Astrocyte of the hippocampus (primary cell): Measurements from ENCODE around the gene DNAJB6.
"Not testable (repeated sequence)": the region's sequence is repeated elsewhere in the genome, so short reads cannot be mapped to it uniquely, and the experiment has no call there.

ENCODE experiments used
- DNase-seq: peaks from one replicate; pipeline ENCODE4 v3.0.0; 2011; ENCODE audit warnings: low read depth, low spot score

Gene DNAJB6

GRCh38 chr7:157323401-157323800, 13.4 kb upstream of the DNAJB6 start:
- DNase-seq = no peak

GRCh38 chr7:157329447-157329846, 7.4 kb upstream of the DNAJB6 start:
- no peak for DNase-seq

- DNase-seq = not testable (repeated sequence)
These were observed 6.2 kb upstream of the DNAJB6 start for GRCh38 chr7:157330567-157330966.

- not testable (repeated sequence) for DNase-seq
These were observed 5.8 kb upstream of the DNAJB6 start for GRCh38 chr7:157331049-157331448.

- no peak for DNase-seq
These were observed 1.6 kb upstream of the DNAJB6 start for GRCh38 chr7:157335236-157335635.

- no peak for DNase-seq
These were observed 817 bp upstream of the DNAJB6 start for GRCh38 chr7:157335991-157336382.

- peak; percentile 78 for DNase-seq
These were observed 729 bp downstream of the DNAJB6 start for GRCh38 chr7:157337316-157338149.

GRCh38 chr7:157339777-157340677, 3.2 kb downstream of the DNAJB6 start:
- peak; percentile 86 for DNase-seq

- peak; percentile 89 for DNase-seq
These were observed 10.6 kb downstream of the DNAJB6 start for GRCh38 chr7:157347217-157347904.

- no peak for DNase-seq
These were observed 11.7 kb downstream of the DNAJB6 start for GRCh38 chr7:157348548-157348947.

- DNase-seq = no peak
These were observed 15.7 kb downstream of the DNAJB6 start for GRCh38 chr7:157352516-157352915.

GRCh38 chr7:157355784-157356511, 19.1 kb downstream of the DNAJB6 start:
- DNase-seq = peak; percentile 83

GRCh38 chr7:157357129-157358040, 20.6 kb downstream of the DNAJB6 start:
- no peak for DNase-seq

GRCh38 chr7:157358041-157358752, 21.4 kb downstream of the DNAJB6 start:
- no peak for DNase-seq

GRCh38 chr7:157358753-157359096, 21.9 kb downstream of the DNAJB6 start:
- no peak for DNase-seq

- DNase-seq = no peak
These were observed 22.8 kb downstream of the DNAJB6 start for GRCh38 chr7:157359581-157359980.

- DNase-seq = no peak
These were observed 23.8 kb downstream of the DNAJB6 start for GRCh38 chr7:157360483-157361025.

GRCh38 chr7:157361537-157361936, 24.7 kb downstream of the DNAJB6 start:
- no peak for DNase-seq

GRCh38 chr7:157362729-157363128, 25.9 kb downstream of the DNAJB6 start:
- DNase-seq = no peak
